Ectodermal cell (in vitro differentiated cells): ENCODE results near the gene INPP5A.
A peak's percentile ranks its signal among the peaks of the same experiment; 100 is the strongest.
"Not testable (repeated sequence)": the region's sequence is repeated elsewhere in the genome, so short reads cannot be mapped to it uniquely, and the experiment has no call there.

Experiments used
- H3K27ac ChIP-seq: 2 replicates; pipeline ENCODE4 v1.7.0; 2013; ENCODE audit warnings: mild to moderate bottlenecking, low read depth, low read length; ENCODE audit not compliant: insufficient read depth, poor library complexity, severe bottlenecking
- H3K27me3 ChIP-seq: 2 replicates; pipeline ENCODE4 v1.7.0; 2013; ENCODE audit warnings: mild to moderate bottlenecking, low read length; ENCODE audit not compliant: insufficient read depth, control insufficient read depth, poor library complexity, severe bottlenecking
- H3K36me3 ChIP-seq: one replicate; pipeline ENCODE4 v1.7.0; 2013; ENCODE audit warnings: low read length; ENCODE audit not compliant: control insufficient read depth, insufficient read depth
- H3K4me1 ChIP-seq: one replicate; pipeline ENCODE4 v1.7.0; 2013; ENCODE audit warnings: low read length; ENCODE audit not compliant: control insufficient read depth, insufficient read depth
- H3K4me3 ChIP-seq: 2 replicates; pipeline ENCODE4 v1.7.0; 2013; ENCODE audit warnings: low read depth, low read length, control low read depth; ENCODE audit not compliant: insufficient read depth
- H3K9me3 ChIP-seq: 2 replicates; pipeline ENCODE4 v1.7.0; 2013; ENCODE audit warnings: mild to moderate bottlenecking, low read length, moderate library complexity; ENCODE audit not compliant: control insufficient read depth
- WGBS, 2 experiments: methylation state at CpG; one replicate each; pipeline ENCODE4 v1.1.7; 2013; ENCODE audit warnings: missing lambda C conversion rate in 2 of 2; 5-methylcytosine and 5-hydroxymethylcytosine counted together

INPP5A gene

GRCh38 chr10:132738454-132739224 is 201.1 kb downstream of the INPP5A start:
- H3K27ac ChIP-seq = no peak overlapping the region
- no peak overlapping the region for H3K4me3 ChIP-seq
- peaks cover 90% of the 10 kb centered on the region for H3K27me3 ChIP-seq
- H3K9me3 ChIP-seq = no peaks in the 10 kb centered on the region
- no peaks in the 10 kb centered on the region for H3K36me3 ChIP-seq
- H3K4me1 ChIP-seq = peaks cover 10% of the 10 kb centered on the region
- WGBS, 2 experiments = 95% methylated on average over 25 of the region's 25 CpGs

GRCh38 chr10:132739225-132739613 is 201.6 kb downstream of the INPP5A start:
- WGBS, 2 experiments = 95 to 96% methylated on average over 14 of the region's 14 CpGs
- no peaks in the 10 kb centered on the region for H3K36me3 ChIP-seq
- H3K27me3 ChIP-seq = peaks cover 92% of the 10 kb centered on the region
- no peak overlapping the region for H3K27ac ChIP-seq
- no peaks in the 10 kb centered on the region for H3K9me3 ChIP-seq
- peaks cover 12% of the 10 kb centered on the region for H3K4me1 ChIP-seq
- H3K4me3 ChIP-seq = no peak overlapping the region

- Histone ChIP-seq H3K9me3 (no peaks in the 10 kb centered on the region), H3K36me3 (no peaks in the 10 kb centered on the region), H3K27me3 (peaks cover 92% of the 10 kb centered on the region), H3K4me3 (no peak overlapping the region), H3K27ac (no peak overlapping the region), H3K4me1 (peaks cover 12% of the 10 kb centered on the region)
- 87 to 97% methylated on average over 6 of the region's 6 CpGs for WGBS, 2 experiments
Observed at GRCh38 chr10:132740588-132740987, 203.0 kb downstream of the INPP5A start.

GRCh38 chr10:132742167-132742836 is 204.7 kb downstream of the INPP5A start:
- 70 to 71% methylated on average over 27 of the region's 27 CpGs for WGBS, 2 experiments
- Histone ChIP-seq H3K9me3 (no peaks in the 10 kb centered on the region), H3K36me3 (no peaks in the 10 kb centered on the region), H3K4me1 (peaks cover 25% of the 10 kb centered on the region), H3K27me3 (peaks cover 94% of the 10 kb centered on the region), H3K27ac (peak overlapping the region; percentile 60), H3K4me3 (no peak overlapping the region)

- peaks cover 97% of the 10 kb centered on the region for H3K27me3 ChIP-seq
- H3K4me3 ChIP-seq = no peak overlapping the region
- H3K27ac ChIP-seq = peak overlapping the region; percentile 60
- H3K4me1 ChIP-seq = peaks cover 27% of the 10 kb centered on the region
- H3K36me3 ChIP-seq = no peaks in the 10 kb centered on the region
- H3K9me3 ChIP-seq = no peaks in the 10 kb centered on the region
- WGBS, 2 experiments = 13% methylated on average over 12 of the region's 12 CpGs
Observed at GRCh38 chr10:132742837-132743194, 205.2 kb downstream of the INPP5A start.

- not testable (repeated sequence) for H3K27ac ChIP-seq, H3K36me3 ChIP-seq, H3K4me3 ChIP-seq, H3K9me3 ChIP-seq
- Histone ChIP-seq H3K27me3 (peaks cover 97% of the 10 kb centered on the region), H3K4me1 (peaks cover 27% of the 10 kb centered on the region)
- WGBS, 2 experiments = 62 to 67% methylated on average over 29 to 30 of the region's 30 CpGs
Observed at GRCh38 chr10:132743196-132743924, 205.8 kb downstream of the INPP5A start.

GRCh38 chr10:132743925-132744490 is 206.4 kb downstream of the INPP5A start:
- H3K4me3 ChIP-seq = no peak overlapping the region
- H3K9me3 ChIP-seq = no peaks in the 10 kb centered on the region
- WGBS, 2 experiments = 84 to 86% methylated on average over 18 of the region's 18 CpGs
- peaks cover 97% of the 10 kb centered on the region for H3K27me3 ChIP-seq
- H3K36me3 ChIP-seq = no peaks in the 10 kb centered on the region
- no peak overlapping the region for H3K27ac ChIP-seq
- H3K4me1 ChIP-seq = peaks cover 27% of the 10 kb centered on the region

- WGBS, 2 experiments = 95 to 96% methylated on average over 19 of the region's 19 CpGs
- no peak overlapping the region for H3K27ac ChIP-seq
- H3K9me3 ChIP-seq = no peaks in the 10 kb centered on the region
- H3K27me3 ChIP-seq = peaks cover 97% of the 10 kb centered on the region
- no peak overlapping the region for H3K4me3 ChIP-seq
- H3K36me3 ChIP-seq = no peaks in the 10 kb centered on the region
- H3K4me1 ChIP-seq = peaks cover 27% of the 10 kb centered on the region
Observed at GRCh38 chr10:132744839-132745238, 207.3 kb downstream of the INPP5A start.

GRCh38 chr10:132745511-132745910 is 207.9 kb downstream of the INPP5A start:
- Histone ChIP-seq H3K4me1 (peaks cover 27% of the 10 kb centered on the region), H3K4me3 (no peak overlapping the region), H3K27me3 (peaks cover 96% of the 10 kb centered on the region), H3K9me3 (no peaks in the 10 kb centered on the region), H3K27ac (no peak overlapping the region), H3K36me3 (no peaks in the 10 kb centered on the region)
- 93 to 94% methylated on average over 17 of the region's 17 CpGs for WGBS, 2 experiments

GRCh38 chr10:132745971-132746370 is 208.4 kb downstream of the INPP5A start:
- Histone ChIP-seq H3K9me3 (no peaks in the 10 kb centered on the region), H3K4me1 (peaks cover 27% of the 10 kb centered on the region), H3K36me3 (no peaks in the 10 kb centered on the region)

More at GRCh38 chr10:132745971-132746370, 208.4 kb downstream of the INPP5A start:
- Histone ChIP-seq H3K27ac (no peak overlapping the region), H3K27me3 (peaks cover 91% of the 10 kb centered on the region), H3K4me3 (no peak overlapping the region)
- 95 to 96% methylated on average over 13 of the region's 13 CpGs for WGBS, 2 experiments
